ENCODE data around the gene ATP8A2. TPM values are rescaled to one million over a fixed set of nuclear protein-coding genes. Genes with fewer than 3 reads are reported as not detected.
A peak's percentile ranks its signal among the peaks of the same experiment; 100 is the strongest.

Gene ATP8A2
- polyA plus RNA-seq, 6 donors from 2014 or later: 0.03 TPM; not detected in 5

GRCh38 chr13:26017196-26017921 is 645.6 kb downstream of the ATP8A2 start:
- Mint-ChIP-seq H3K9me3 (peaks cover 0 to 3% (median 0%) of the 10 kb centered on the region in 7 donors), H3K27ac (peak overlapping the region in 2 of 6 donors; percentile 37 to 56), H3K27me3 (peaks cover 3 to 31% (median 6%) of the 10 kb centered on the region in 3 donors), H3K36me3 (no peaks in the 10 kb centered on the region), H3K4me1 (peaks cover 0 to 1% (median 0%) of the 10 kb centered on the region in 3 donors), H3K4me3 (no peak overlapping the region)
- no peak for ATAC-seq (ENCODE audit: low read depth in 2 of 2)
- DNase-seq: no peak

- peaks cover 0 to 3% (median 0%) of the 10 kb centered on the region in 7 donors for H3K9me3 Mint-ChIP-seq
- no peaks in the 10 kb centered on the region for H3K36me3 Mint-ChIP-seq
- DNase-seq (no peak), ATAC-seq (ENCODE audit: low read depth in 2 of 2) (no peak)
- no peaks in the 10 kb centered on the region for H3K4me1 Mint-ChIP-seq
- H3K27ac Mint-ChIP-seq: peak overlapping the region in 2 of 6 donors; percentile 42 to 56
- peaks cover 0 to 32% (median 4%) of the 10 kb centered on the region in 3 donors for H3K27me3 Mint-ChIP-seq
- H3K4me3 Mint-ChIP-seq: peak overlapping the region in 1 of 8 donors; percentile 44
Measured at GRCh38 chr13:26017932-26018665, 646.3 kb downstream of the ATP8A2 start.

- no peak overlapping the region for H3K4me3 Mint-ChIP-seq
- H3K9me3 Mint-ChIP-seq: peaks cover 0 to 2% (median 0%) of the 10 kb centered on the region in 7 donors
- no peak overlapping the region for H3K27ac Mint-ChIP-seq
- H3K36me3 Mint-ChIP-seq: no peaks in the 10 kb centered on the region
- no peaks in the 10 kb centered on the region for H3K4me1 Mint-ChIP-seq
- DNase-seq (no peak), ATAC-seq (ENCODE audit: low read depth in 2 of 2) (no peak)
- H3K27me3 Mint-ChIP-seq: peaks cover 0 to 36% (median 0%) of the 10 kb centered on the region in 3 donors
Measured at GRCh38 chr13:26019251-26019650, 647.5 kb downstream of the ATP8A2 start.

GRCh38 chr13:26019881-26020870 is 648.4 kb downstream of the ATP8A2 start:
- H3K27ac Mint-ChIP-seq: peak overlapping the region in 1 of 6 donors; percentile 12
- DNase-seq (no peak), ATAC-seq (ENCODE audit: low read depth in 2 of 2) (no peak)
- H3K27me3 Mint-ChIP-seq: peaks cover under 1 to 45% (median 1%) of the 10 kb centered on the region in 3 donors
- peaks cover 0 to 1% (median 0%) of the 10 kb centered on the region in 7 donors for H3K9me3 Mint-ChIP-seq
- no peaks in the 10 kb centered on the region for H3K4me1 Mint-ChIP-seq
- no peak overlapping the region for H3K4me3 Mint-ChIP-seq
- no peaks in the 10 kb centered on the region for H3K36me3 Mint-ChIP-seq

GRCh38 chr13:26020891-26021290 is 649.1 kb downstream of the ATP8A2 start:
- H3K27ac Mint-ChIP-seq: peak overlapping the region in 1 of 6 donors; percentile 12

GRCh38 chr13:26021516-26021915 is 649.7 kb downstream of the ATP8A2 start:
- H3K9me3 Mint-ChIP-seq: peaks cover 0 to 1% (median 0%) of the 10 kb centered on the region in 7 donors
- H3K27ac Mint-ChIP-seq: no peak overlapping the region
- ATAC-seq (ENCODE audit: low read depth in 2 of 2) (no peak), DNase-seq (no peak)
- peaks cover 5 to 50% (median 8%) of the 10 kb centered on the region in 3 donors for H3K27me3 Mint-ChIP-seq
- H3K4me3 Mint-ChIP-seq: no peak overlapping the region
- H3K4me1 Mint-ChIP-seq: no peaks in the 10 kb centered on the region
- no peaks in the 10 kb centered on the region for H3K36me3 Mint-ChIP-seq

More at GRCh38 chr13:26020891-26021290, 649.1 kb downstream of the ATP8A2 start:
- H3K9me3 Mint-ChIP-seq: peaks cover 0 to 1% (median 0%) of the 10 kb centered on the region in 7 donors
- ATAC-seq (ENCODE audit: low read depth in 2 of 2): no peak
- no peaks in the 10 kb centered on the region for H3K4me1 Mint-ChIP-seq
- peaks cover 5 to 50% (median 8%) of the 10 kb centered on the region in 3 donors for H3K27me3 Mint-ChIP-seq
- H3K4me3 Mint-ChIP-seq: no peak overlapping the region
- H3K36me3 Mint-ChIP-seq: no peaks in the 10 kb centered on the region
- no peak for DNase-seq

- H3K27me3 Mint-ChIP-seq: peaks cover 5 to 50% (median 8%) of the 10 kb centered on the region in 3 donors
- no peaks in the 10 kb centered on the region for H3K4me1 Mint-ChIP-seq
- DNase-seq (no peak), ATAC-seq (ENCODE audit: low read depth in 2 of 2) (no peak)
- peaks cover 0 to 1% (median 0%) of the 10 kb centered on the region in 7 donors for H3K9me3 Mint-ChIP-seq
- no peak overlapping the region for H3K4me3 Mint-ChIP-seq
- no peak overlapping the region for H3K27ac Mint-ChIP-seq
- H3K36me3 Mint-ChIP-seq: no peaks in the 10 kb centered on the region
Measured at GRCh38 chr13:26021956-26022355, 650.2 kb downstream of the ATP8A2 start.

- no peak for DNase-seq
- H3K36me3 Mint-ChIP-seq: no peaks in the 10 kb centered on the region
- H3K4me1 Mint-ChIP-seq: no peaks in the 10 kb centered on the region
- ATAC-seq (ENCODE audit: low read depth in 2 of 2): no peak
- H3K27me3 Mint-ChIP-seq: peaks cover 6 to 49% (median 8%) of the 10 kb centered on the region in 3 donors
- peaks cover 0 to 1% (median 0%) of the 10 kb centered on the region in 7 donors for H3K9me3 Mint-ChIP-seq
- no peak overlapping the region for H3K27ac Mint-ChIP-seq
- H3K4me3 Mint-ChIP-seq: no peak overlapping the region
Measured at GRCh38 chr13:26022538-26023292, 650.9 kb downstream of the ATP8A2 start.

- H3K4me1 Mint-ChIP-seq: no peaks in the 10 kb centered on the region
Measured at GRCh38 chr13:26024558-26024957, 652.8 kb downstream of the ATP8A2 start.

GRCh38 chr13:26025196-26025595 is 653.4 kb downstream of the ATP8A2 start:
- Mint-ChIP-seq H3K9me3 (peaks cover 0 to 3% (median 0%) of the 10 kb centered on the region in 7 donors), H3K4me1 (no peaks in the 10 kb centered on the region), H3K27ac (no peak overlapping the region), H3K36me3 (no peaks in the 10 kb centered on the region), H3K4me3 (no peak overlapping the region), H3K27me3 (peaks cover 11 to 37% (median 12%) of the 10 kb centered on the region in 3 donors)
- ATAC-seq (ENCODE audit: low read depth in 2 of 2) (no peak), DNase-seq (no peak)

More at GRCh38 chr13:26024558-26024957, 652.8 kb downstream of the ATP8A2 start:
- Mint-ChIP-seq H3K36me3 (no peaks in the 10 kb centered on the region), H3K27me3 (peaks cover 8 to 41% (median 8%) of the 10 kb centered on the region in 3 donors), H3K4me3 (no peak overlapping the region), H3K27ac (no peak overlapping the region), H3K9me3 (no peaks in the 10 kb centered on the region)
- DNase-seq (no peak), ATAC-seq (ENCODE audit: low read depth in 2 of 2) (no peak)

- no peak for DNase-seq
- H3K4me1 Mint-ChIP-seq: no peaks in the 10 kb centered on the region
Measured at GRCh38 chr13:26025771-26026170, 654.0 kb downstream of the ATP8A2 start.

GRCh38 chr13:26026211-26026610 is 654.4 kb downstream of the ATP8A2 start:
- H3K36me3 Mint-ChIP-seq: no peaks in the 10 kb centered on the region
- peaks cover 0 to 10% (median 4%) of the 10 kb centered on the region in 7 donors for H3K9me3 Mint-ChIP-seq
- no peak overlapping the region for H3K4me3 Mint-ChIP-seq
- H3K4me1 Mint-ChIP-seq: no peaks in the 10 kb centered on the region
- H3K27me3 Mint-ChIP-seq: peaks cover 16 to 36% (median 18%) of the 10 kb centered on the region in 3 donors
- ATAC-seq (ENCODE audit: low read depth in 2 of 2) (no peak), DNase-seq (no peak)
- H3K27ac Mint-ChIP-seq: no peak overlapping the region

More at GRCh38 chr13:26025771-26026170, 654.0 kb downstream of the ATP8A2 start:
- no peak for ATAC-seq (ENCODE audit: low read depth in 2 of 2)
- Mint-ChIP-seq H3K4me3 (no peak overlapping the region), H3K36me3 (no peaks in the 10 kb centered on the region), H3K9me3 (peaks cover 0 to 7% (median 3%) of the 10 kb centered on the region in 7 donors), H3K27ac (peak overlapping the region in 1 of 6 donors; percentile 29), H3K27me3 (peaks cover 16 to 37% (median 17%) of the 10 kb centered on the region in 3 donors)

Data from naive B cell (primary cell).